H9 (cell line): Measurements from ENCODE around the gene ALOX5AP. TPM values are rescaled to one million over a fixed set of nuclear protein-coding genes. Genes with fewer than 3 reads are reported as not detected.
A peak's percentile ranks its signal among the peaks of the same experiment; 100 is the strongest.

Experiments
- DNase-seq: peaks from one replicate; pipeline ENCODE4 v3.0.0-alpha.2; 2017
- H2AFZ ChIP-seq: one replicate; pipeline ENCODE4 v1.6.1; 2013; ENCODE audit warnings: mild to moderate bottlenecking, low read length, control low read depth, moderate library complexity
- H2AK5ac ChIP-seq: 2 replicates; pipeline ENCODE4 v1.6.1; 2013; ENCODE audit warnings: low read length, control low read depth, mixed read lengths; ENCODE audit not compliant: insufficient read length
- H2BK120ac ChIP-seq: one replicate; pipeline ENCODE4 v1.6.1; 2013; ENCODE audit warnings: low read depth, mild to moderate bottlenecking, low read length, control low read depth, inconsistent platforms; ENCODE audit not compliant: poor library complexity, severe bottlenecking
- H2BK12ac ChIP-seq: 2 replicates; pipeline ENCODE4 v1.6.1; 2013; ENCODE audit warnings: low read length, control low read depth, mixed read lengths, low read depth; ENCODE audit not compliant: insufficient read length
- H2BK15ac ChIP-seq: 2 replicates; pipeline ENCODE4 v1.6.1; 2013; ENCODE audit warnings: low read depth, low read length, control low read depth
- H2BK20ac ChIP-seq: one replicate; pipeline ENCODE4 v1.6.1; 2013; ENCODE audit warnings: low read depth, mild to moderate bottlenecking, low read length, control low read depth, inconsistent platforms; ENCODE audit not compliant: poor library complexity, severe bottlenecking
- H2BK5ac ChIP-seq: 2 replicates; pipeline ENCODE4 v1.6.1; 2013; ENCODE audit warnings: low read length, control low read depth, mixed read lengths; ENCODE audit not compliant: insufficient read length
- H3K14ac ChIP-seq: 2 replicates; pipeline ENCODE4 v1.6.1; 2013; ENCODE audit warnings: low read length, control low read depth; ENCODE audit not compliant: insufficient read depth
- H3K18ac ChIP-seq: 2 replicates; pipeline ENCODE4 v1.6.1; 2013; ENCODE audit warnings: low read depth, mild to moderate bottlenecking, mixed read lengths, low read length, control low read depth; ENCODE audit not compliant: insufficient read length
- H3K23ac ChIP-seq: 2 replicates; pipeline ENCODE4 v1.6.1; 2013; ENCODE audit warnings: low read length, control low read depth, mixed read lengths, low read depth; ENCODE audit not compliant: insufficient read length
- H3K23me2 ChIP-seq: 2 replicates; pipeline ENCODE4 v1.6.1; 2013; ENCODE audit warnings: low read depth, mild to moderate bottlenecking, mixed read lengths, low read length, control low read depth; ENCODE audit not compliant: insufficient read length, poor library complexity, severe bottlenecking
- H3K27ac ChIP-seq: 2 replicates; pipeline ENCODE4 v1.5.1; 2013; ENCODE audit warnings: low read length, control low read depth, mixed read lengths, low read depth; ENCODE audit not compliant: insufficient read length
- H3K27me3 ChIP-seq: 2 replicates; pipeline ENCODE4 v1.6.1; 2013; ENCODE audit warnings: low read length, control low read depth, inconsistent platforms; ENCODE audit not compliant: insufficient read depth
- H3K4ac ChIP-seq: 2 replicates; pipeline ENCODE4 v1.6.1; 2013; ENCODE audit warnings: low read depth, mild to moderate bottlenecking, control low read depth, inconsistent platforms, low read length, moderate library complexity
- H3K4me1 ChIP-seq: 2 replicates; pipeline ENCODE4 v1.6.1; 2013; ENCODE audit warnings: low read length, control low read depth, inconsistent platforms; ENCODE audit not compliant: insufficient read depth
- H3K4me2 ChIP-seq: 2 replicates; pipeline ENCODE4 v1.6.1; 2013; ENCODE audit warnings: low read length, control low read depth, mixed read lengths; ENCODE audit not compliant: insufficient read length, insufficient read depth
- H3K56ac ChIP-seq: 2 replicates; pipeline ENCODE4 v1.6.1; 2013; ENCODE audit warnings: low read depth, mild to moderate bottlenecking, mixed read lengths, low read length, control low read depth; ENCODE audit not compliant: insufficient read length
- H3K79me1 ChIP-seq: 2 replicates; pipeline ENCODE4 v1.6.1; 2013; ENCODE audit warnings: low read depth, mild to moderate bottlenecking, moderate library complexity, low read length, control low read depth, inconsistent platforms; ENCODE audit not compliant: insufficient read depth, poor library complexity, severe bottlenecking
- H3K79me2 ChIP-seq: 2 replicates; pipeline ENCODE4 v1.6.1; 2013; ENCODE audit warnings: low read length, control low read depth, inconsistent platforms; ENCODE audit not compliant: insufficient read depth
- H3K9ac ChIP-seq: 2 replicates; pipeline ENCODE4 v1.6.1; 2013; ENCODE audit warnings: low read length, control low read depth, mixed read lengths; ENCODE audit not compliant: insufficient read length; ENCODE audit errors: extremely low read depth
- H3K9me3 ChIP-seq: one replicate; pipeline ENCODE4 v1.6.1; 2013; ENCODE audit warnings: low read depth, low read length, inconsistent platforms; ENCODE audit not compliant: control insufficient read depth
- H3T11ph ChIP-seq: one replicate; pipeline ENCODE4 v1.6.1; 2013; ENCODE audit warnings: mild to moderate bottlenecking, low read length, control low read depth, inconsistent platforms
- H4K20me1 ChIP-seq: one replicate; pipeline ENCODE4 v1.6.1; 2013; ENCODE audit not compliant: control insufficient read depth, insufficient read length, insufficient read depth
- H4K5ac ChIP-seq: 2 replicates; pipeline ENCODE4 v1.6.1; 2013; ENCODE audit warnings: low read depth, mild to moderate bottlenecking, mixed read lengths, low read length, control low read depth; ENCODE audit not compliant: insufficient read length
- H4K8ac ChIP-seq: replicated peaks from 2 replicates; pipeline ENCODE4 v1.6.1; 2013; ENCODE audit warnings: low read length, control low read depth, mixed read lengths, low read depth; ENCODE audit not compliant: insufficient read length
- H4K91ac ChIP-seq: 2 replicates; pipeline ENCODE4 v1.6.1; 2013; ENCODE audit warnings: low read depth, mild to moderate bottlenecking, moderate library complexity, mixed read lengths, low read length, control low read depth; ENCODE audit not compliant: insufficient read length
- H3K27ac Mint-ChIP-seq, 3 experiments: 2 replicates in 2 of 3; 3 replicates in 1 of 3; pipeline ENCODE4 v1.8.0; 2020 to 2021; ENCODE audit warnings: mixed read lengths in 3 of 3, mild to moderate bottlenecking in 1 of 3, moderate library complexity in 1 of 3
- H3K27me3 Mint-ChIP-seq: 2 replicates; pipeline ENCODE4 v1.8.0; 2021; ENCODE audit warnings: low read depth, mild to moderate bottlenecking, moderate library complexity, mixed read lengths
- H3K36me3 Mint-ChIP-seq, 3 experiments: 2 replicates in 2 of 3; 3 replicates in 1 of 3; pipeline ENCODE4 v1.8.0; 2020 to 2021; ENCODE audit warnings: low read depth in 3 of 3, mixed read lengths in 3 of 3; ENCODE audit not compliant: insufficient read depth in 1 of 3
- H3K4me1 Mint-ChIP-seq, 2 experiments: 2 replicates each; pipeline ENCODE4 v1.8.0; 2020; ENCODE audit warnings: mixed read lengths in 2 of 2
- H3K4me3 Mint-ChIP-seq, 2 experiments: 2 replicates in 1 of 2; 3 replicates in 1 of 2; pipeline ENCODE4 v1.8.0; 2020 to 2021; ENCODE audit warnings: mild to moderate bottlenecking in 2 of 2, mixed read lengths in 2 of 2, moderate library complexity in 1 of 2
- H3K9me3 Mint-ChIP-seq, 2 experiments: 2 replicates in 1 of 2; 3 replicates in 1 of 2; pipeline ENCODE4 v1.8.0; 2020; ENCODE audit warnings: mild to moderate bottlenecking in 2 of 2, mixed read lengths in 2 of 2, moderate library complexity in 1 of 2
- WGBS: extraction: QIAGEN DNeasy Blood & Tissue Kit; methylation state at CpG from one replicate; pipeline ENCODE4 v1.1.7; 2013; ENCODE audit warnings: missing lambda C conversion rate, low lambda C conversion rate, mixed read lengths; ENCODE audit not compliant: insufficient read length; ENCODE audit errors: extremely low coverage; 5-methylcytosine and 5-hydroxymethylcytosine counted together
- total RNA-seq: library from RNA; stranded (reverse); gene quantifications from 2 replicates; pipeline ENCODE4 v1.2.1, GENCODE V29; 2021
- TF ChIP-seq, protein P1 (sequence below): fragments of 200-600 bp; sonication (generic); conservative IDR thresholded peaks from 3 replicates; pipeline ENCODE4 v1.8.0; 2021; ENCODE audit warnings: antibody characterized with exemption, mild to moderate bottlenecking

Gene ALOX5AP
- total RNA-seq, 1 experiment from 2014 or later: not detected

DNA sequence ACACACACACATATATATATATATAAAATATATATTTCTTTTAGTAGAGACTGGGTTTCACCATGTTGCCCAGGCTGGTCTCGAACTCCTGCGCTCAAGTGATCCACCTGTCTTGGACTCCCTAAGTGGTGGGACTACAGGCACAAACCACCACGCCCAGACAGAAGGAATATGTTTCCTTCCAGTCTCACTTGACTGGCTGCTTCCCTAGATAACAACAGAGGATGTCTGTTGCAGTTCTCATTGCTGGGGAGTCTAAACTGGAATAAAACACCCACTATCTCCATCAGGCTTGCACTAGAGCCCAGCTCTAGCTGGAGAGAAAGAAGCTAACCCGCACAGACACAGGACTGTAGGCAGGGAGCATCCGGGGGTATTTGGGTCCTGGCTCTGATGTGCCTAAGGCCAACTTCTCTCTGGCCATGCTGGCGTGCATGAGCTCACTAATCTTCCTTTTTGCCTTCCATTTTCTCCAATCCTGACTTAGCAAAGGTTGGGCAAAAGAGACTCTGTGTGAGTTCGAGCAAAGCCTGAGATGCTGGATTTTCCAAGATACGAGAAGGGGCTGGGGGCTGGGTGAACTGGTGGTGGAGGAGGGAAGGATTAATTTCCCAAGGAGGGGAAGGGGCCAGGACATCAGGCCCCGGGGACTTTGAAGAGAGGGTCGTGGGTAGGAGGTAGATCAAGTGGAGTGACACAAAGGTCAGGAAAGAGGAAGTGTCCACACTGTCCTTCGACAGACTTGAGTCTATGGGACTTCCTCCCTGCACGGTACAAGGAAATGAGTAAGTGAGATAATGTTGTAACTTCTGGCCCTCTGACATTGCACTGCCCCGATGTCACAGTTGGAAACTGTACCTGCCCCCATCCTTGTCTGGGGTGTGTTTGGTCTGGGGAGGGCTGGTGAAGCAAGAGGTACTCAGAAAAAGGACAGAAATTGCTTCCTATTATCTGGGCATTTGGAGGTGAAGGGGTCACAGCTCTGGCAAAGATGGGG is 22.5 kb upstream of the ALOX5AP start:
- Histone ChIP-seq H3K23ac (no peak overlapping the region), H3K23me2 (no peaks in the 10 kb centered on the region), H3K27ac (no peak overlapping the region), H3K9me3 (no peaks in the 10 kb centered on the region), H3K56ac (no peak overlapping the region), H2BK20ac (no peak overlapping the region), H2BK5ac (no peak overlapping the region), H2AK5ac (no peak overlapping the region), H3K4me2 (no peak overlapping the region), H2AFZ (no peak overlapping the region), H3K79me1 (no peaks in the 10 kb centered on the region), H2BK12ac (no peak overlapping the region), H4K91ac (no peak overlapping the region), H3K4me1 (no peaks in the 10 kb centered on the region), H3K18ac (no peak overlapping the region), H3K4ac (no peak overlapping the region), H3K9ac (no peak overlapping the region), H2BK120ac (no peak overlapping the region), H4K5ac (no peak overlapping the region), H3K79me2 (no peaks in the 10 kb centered on the region), H3K14ac (no peak overlapping the region), H3K27me3 (no peaks in the 10 kb centered on the region), H2BK15ac (no peak overlapping the region), H4K8ac (no peak overlapping the region), H3T11ph (no peak overlapping the region), H4K20me1 (no peaks in the 10 kb centered on the region)
- TF ChIP-seq, protein P1, sequence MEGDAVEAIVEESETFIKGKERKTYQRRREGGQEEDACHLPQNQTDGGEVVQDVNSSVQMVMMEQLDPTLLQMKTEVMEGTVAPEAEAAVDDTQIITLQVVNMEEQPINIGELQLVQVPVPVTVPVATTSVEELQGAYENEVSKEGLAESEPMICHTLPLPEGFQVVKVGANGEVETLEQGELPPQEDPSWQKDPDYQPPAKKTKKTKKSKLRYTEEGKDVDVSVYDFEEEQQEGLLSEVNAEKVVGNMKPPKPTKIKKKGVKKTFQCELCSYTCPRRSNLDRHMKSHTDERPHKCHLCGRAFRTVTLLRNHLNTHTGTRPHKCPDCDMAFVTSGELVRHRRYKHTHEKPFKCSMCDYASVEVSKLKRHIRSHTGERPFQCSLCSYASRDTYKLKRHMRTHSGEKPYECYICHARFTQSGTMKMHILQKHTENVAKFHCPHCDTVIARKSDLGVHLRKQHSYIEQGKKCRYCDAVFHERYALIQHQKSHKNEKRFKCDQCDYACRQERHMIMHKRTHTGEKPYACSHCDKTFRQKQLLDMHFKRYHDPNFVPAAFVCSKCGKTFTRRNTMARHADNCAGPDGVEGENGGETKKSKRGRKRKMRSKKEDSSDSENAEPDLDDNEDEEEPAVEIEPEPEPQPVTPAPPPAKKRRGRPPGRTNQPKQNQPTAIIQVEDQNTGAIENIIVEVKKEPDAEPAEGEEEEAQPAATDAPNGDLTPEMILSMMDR: no peak
- no peak for DNase-seq
- WGBS: no CpG with 5 or more reads among the region's 13 CpGs
- no peaks in the 10 kb centered on the region for H3K9me3 Mint-ChIP-seq
- H3K27ac Mint-ChIP-seq: peak overlapping the region in 1 of 3 experiments; percentile 85; a peak in 2 of 7 replicates
- H3K4me1 Mint-ChIP-seq: no peaks in the 10 kb centered on the region
- no peaks in the 10 kb centered on the region for H3K36me3 Mint-ChIP-seq
- no peak overlapping the region for H3K4me3 Mint-ChIP-seq
- no peaks in the 10 kb centered on the region for H3K27me3 Mint-ChIP-seq
